Heart left ventricle (tissue), 13 donors: ENCODE measurements around the gene PTRH1.

Experiments
- POLR2A ChIP-seq, 2 donors: fragments of 450-650 bp; IDR thresholded peaks; one replicate each; pipeline ENCODE4 v1.6.1; 2017; ENCODE audit warnings: antibody characterized with exemption in 2 of 2, mild to moderate bottlenecking in 2 of 2, moderate library complexity in 2 of 2
- TF ChIP-seq, protein P1 (sequence below), 12 donors: fragments of 200-600 bp; sonication (generic) in 4 of 12; IDR thresholded peaks; one replicate each; pipeline versions ENCODE4 v1.5.0 to v1.8.0; 2018 to 2022; ENCODE audit warnings: antibody characterized with exemption in 12 of 12, mild to moderate bottlenecking in 5 of 12
- donor health status: ischemic (EF 13 %, LVEDD 7.1; RV severe dilation, severe dysfunction).
- donor health status: DM: no; HTN: yes; CAD: no.
- donor health status: DM: no; HTN: no; CAD: no.
- donor health status: ischemic (EF 25% LVEDD 6.9; RV normal size, moderate dysfunction).
- donor health status: ischemic (EF 25% LVEDD 5.7; RV mildly dilated, moderate dysfunction).
- donor health status: ischemic (EF 35%, LVEDD 5.7; RV mildly dilated, moderate dysfunction).
- donor health status: nonischemic (EF 11% LVEDD 7.7; RV severe dilation, severe dysfunction).
- donor health status: DM: yes; HTN: yes; CAD: no.
- donor health status: PGD.
- donor health status: ischemic (EF 29% LVEDD 5.4; RV normal size, mild dysfunction).
- donor health status: nonischemic (EF 23%, LVEDD 6.1; RV moderate dilation, normal function).

GRCh38 chr9:127700594-127701255, 14.7 kb downstream of the PTRH1 start:
- TF ChIP-seq, protein P1, sequence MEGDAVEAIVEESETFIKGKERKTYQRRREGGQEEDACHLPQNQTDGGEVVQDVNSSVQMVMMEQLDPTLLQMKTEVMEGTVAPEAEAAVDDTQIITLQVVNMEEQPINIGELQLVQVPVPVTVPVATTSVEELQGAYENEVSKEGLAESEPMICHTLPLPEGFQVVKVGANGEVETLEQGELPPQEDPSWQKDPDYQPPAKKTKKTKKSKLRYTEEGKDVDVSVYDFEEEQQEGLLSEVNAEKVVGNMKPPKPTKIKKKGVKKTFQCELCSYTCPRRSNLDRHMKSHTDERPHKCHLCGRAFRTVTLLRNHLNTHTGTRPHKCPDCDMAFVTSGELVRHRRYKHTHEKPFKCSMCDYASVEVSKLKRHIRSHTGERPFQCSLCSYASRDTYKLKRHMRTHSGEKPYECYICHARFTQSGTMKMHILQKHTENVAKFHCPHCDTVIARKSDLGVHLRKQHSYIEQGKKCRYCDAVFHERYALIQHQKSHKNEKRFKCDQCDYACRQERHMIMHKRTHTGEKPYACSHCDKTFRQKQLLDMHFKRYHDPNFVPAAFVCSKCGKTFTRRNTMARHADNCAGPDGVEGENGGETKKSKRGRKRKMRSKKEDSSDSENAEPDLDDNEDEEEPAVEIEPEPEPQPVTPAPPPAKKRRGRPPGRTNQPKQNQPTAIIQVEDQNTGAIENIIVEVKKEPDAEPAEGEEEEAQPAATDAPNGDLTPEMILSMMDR (IDR thresholded peaks at IDR 0.05): no peak
- no peak for TF ChIP-seq POLR2A (IDR thresholded peaks at IDR 0.05)
